HS-27A (cell line): Measurements from ENCODE around the gene ABCC9.
A peak's percentile ranks its signal among the peaks of the same experiment; 100 is the strongest.

Experiments
- DNase-seq: peaks from one replicate; pipeline ENCODE4 v3.0.0-alpha.2; 2012; ENCODE audit warnings: low read depth, missing footprints

Gene ABCC9

DNA sequence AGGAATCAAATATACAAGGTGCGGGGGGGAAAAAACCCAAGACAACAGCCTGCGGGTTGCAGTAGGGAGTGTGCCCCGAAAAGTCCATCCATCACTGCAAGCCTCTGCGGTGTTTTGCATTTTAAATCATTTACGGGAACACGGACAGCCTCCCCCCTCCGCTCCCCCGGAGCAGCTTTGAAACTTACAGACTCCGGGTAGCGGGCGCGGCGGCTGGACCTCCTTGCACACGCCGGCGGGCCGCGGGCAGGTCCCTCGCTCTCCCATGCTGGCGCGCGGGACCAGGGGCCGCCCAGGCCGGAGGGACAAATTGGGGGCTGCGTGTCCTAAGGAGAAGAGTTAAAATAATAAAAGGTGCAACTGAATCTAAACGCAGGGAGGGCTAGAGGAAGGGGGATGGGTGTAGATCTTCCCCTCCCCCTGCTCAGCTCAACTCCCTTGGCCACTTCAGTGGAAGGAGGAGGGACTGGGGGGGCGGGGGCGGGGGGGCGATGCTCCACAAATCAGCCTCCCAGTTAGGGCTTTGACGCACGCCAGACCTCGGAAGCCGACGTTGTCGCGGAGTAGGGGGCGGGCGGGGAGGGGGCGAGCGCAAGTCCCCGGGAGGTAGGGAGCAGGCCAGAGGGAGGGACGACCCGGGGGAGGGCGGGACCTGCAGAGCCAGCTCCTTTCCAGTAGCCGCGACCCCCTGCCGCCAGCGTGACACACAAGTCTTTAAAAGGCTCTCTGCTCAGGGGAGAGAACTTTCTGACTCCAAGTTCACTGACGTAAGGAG is 166.7 kb downstream of the ABCC9 start, which contains the start of gene KCNJ8:
Gene KCNJ8 (minus strand): TSS at position 349 of the 775 bp plus-strand sequence. CDS start 1,090 bp downstream, outside the sequence.
- no peak for DNase-seq

DNA sequence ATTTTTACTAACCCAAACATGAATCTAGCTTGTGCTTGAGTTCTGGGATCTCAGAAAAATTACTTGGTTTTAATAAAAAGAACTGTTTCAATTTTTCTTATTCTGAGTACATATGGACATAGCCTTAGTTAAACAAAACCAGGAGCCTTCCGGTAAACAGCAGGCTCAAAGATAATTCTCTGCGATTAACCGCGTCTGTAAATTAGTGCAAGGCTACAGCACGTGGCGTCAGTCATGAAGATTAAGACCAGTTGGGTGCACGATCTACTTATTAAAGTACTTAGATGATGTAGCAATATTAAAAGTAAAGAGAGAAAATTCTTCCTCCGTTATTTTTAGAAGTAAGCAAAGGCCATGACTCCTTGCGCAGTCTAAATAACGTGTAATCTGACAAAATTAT is 167.4 kb downstream of the ABCC9 start:
- no peak for DNase-seq

DNA sequence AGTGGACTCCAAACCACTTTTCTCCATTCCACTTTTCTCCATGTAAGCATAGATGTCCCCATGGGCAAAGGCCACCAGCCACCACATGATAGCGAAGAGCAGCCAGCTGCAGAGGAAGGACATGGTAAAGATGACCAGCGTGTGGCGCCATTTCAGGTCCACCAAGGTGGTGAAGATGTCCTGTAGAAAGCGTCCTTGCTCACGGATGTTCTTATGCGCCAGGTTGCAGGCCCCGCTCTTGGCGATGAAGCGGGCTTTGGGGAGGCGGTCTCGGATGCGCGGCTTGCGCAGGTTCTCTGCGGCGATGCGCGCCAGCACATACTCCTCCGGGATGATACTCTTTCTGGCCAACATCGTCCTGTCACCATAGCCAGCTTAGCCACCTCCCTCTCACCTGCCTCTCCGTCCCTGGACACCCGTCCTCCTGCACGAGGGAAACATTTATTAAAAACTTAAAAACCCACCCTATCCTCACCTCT is 167.9 kb downstream of the ABCC9 start:
- DNase-seq, result no peak

DNA sequence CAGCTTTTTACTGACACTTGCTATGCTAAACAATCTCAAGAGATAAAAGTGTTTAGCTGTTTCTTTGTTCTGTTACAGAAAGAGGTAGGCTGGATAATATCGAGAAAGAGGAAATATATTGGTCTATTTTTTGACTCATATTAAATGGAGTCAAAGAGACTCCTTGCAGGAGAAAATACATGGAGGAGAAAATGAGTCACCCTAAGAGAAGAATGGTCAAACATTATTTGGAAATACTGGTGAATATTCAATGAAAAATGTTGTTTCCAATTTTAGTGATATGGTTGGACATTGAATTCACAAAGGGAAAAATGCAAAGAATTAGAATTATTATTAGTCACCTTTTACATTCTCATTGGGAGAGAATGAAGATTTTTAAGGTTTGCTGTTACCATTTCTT is 169.9 kb downstream of the ABCC9 start:
- peak; percentile 57 for DNase-seq

DNA sequence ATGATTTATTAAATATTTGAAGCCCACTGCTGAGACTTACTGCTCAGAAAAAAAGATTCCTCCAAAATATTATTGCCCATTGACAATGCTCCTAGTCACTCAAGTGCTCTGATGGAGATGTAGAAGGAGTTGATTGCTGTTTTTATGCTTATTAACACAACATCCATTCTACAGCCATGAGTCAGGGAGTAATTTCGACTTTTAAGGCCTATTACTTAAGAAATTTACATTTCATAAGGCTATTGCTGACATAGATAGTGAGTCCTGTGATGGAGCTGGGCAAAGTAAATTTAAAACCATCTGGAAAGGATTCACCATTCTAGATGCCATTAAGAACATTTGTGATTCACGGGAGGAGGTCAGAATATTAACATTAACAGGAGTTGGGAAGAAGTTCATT is 171.9 kb downstream of the ABCC9 start:
- no peak for DNase-seq

DNA sequence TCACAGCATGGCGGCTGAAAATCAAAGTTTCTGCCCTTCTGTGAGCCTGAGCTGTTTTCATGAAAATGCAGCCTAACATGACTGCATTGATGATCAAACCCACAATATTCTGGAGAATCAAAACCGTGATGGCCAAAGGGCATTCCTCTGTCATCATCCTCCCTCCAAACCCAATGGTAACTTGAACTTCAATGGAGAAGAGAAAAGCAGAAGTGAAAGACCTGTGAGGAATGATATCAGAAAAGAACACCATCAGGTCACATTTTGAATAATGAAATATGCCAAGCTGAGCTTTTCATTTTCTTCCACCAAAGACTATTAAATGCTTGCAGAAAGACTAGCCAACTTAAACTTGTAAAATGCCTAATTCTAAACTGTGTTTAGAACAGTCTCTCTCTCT is 174.8 kb downstream of the ABCC9 start:
- no peak for DNase-seq

DNA sequence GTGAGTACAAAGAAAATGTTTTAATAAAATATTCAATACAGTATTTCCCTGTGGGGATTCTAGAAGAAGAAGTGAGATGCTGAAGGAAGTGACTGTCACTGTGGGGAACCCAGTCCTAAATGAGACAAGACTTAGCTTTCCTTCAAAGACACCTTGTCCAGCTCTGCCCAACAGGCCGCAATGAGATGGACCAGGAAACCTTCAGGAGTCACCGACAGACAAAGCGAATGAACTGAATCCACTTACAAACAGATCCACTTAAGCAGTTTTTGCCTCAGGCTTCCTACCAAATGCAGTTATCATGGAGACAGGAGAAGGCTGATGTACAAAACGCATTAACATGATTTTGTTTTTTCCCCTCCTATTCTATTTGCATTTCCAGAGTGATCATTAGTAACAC is 176.3 kb downstream of the ABCC9 start:
- DNase-seq, result no peak

DNA sequence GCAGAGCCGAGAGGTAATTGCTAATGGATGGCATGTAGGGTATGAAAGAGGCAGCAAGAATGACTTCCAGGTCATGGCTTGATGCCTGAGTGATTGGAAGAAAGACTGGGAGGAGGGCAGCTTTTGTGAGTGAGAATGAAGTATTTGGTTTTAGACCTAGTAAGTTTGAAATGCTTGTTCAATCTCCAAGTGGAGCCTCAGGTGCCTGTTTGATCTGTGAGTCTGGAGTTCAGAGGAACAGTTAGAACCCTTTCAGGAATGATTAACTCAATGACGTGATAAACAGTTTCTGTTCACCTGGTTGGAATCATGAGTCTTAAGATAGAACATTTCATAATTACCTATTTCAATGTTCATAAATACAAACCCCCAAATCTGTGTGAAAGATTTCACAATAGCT is 177.2 kb downstream of the ABCC9 start:
- no peak for DNase-seq

DNA sequence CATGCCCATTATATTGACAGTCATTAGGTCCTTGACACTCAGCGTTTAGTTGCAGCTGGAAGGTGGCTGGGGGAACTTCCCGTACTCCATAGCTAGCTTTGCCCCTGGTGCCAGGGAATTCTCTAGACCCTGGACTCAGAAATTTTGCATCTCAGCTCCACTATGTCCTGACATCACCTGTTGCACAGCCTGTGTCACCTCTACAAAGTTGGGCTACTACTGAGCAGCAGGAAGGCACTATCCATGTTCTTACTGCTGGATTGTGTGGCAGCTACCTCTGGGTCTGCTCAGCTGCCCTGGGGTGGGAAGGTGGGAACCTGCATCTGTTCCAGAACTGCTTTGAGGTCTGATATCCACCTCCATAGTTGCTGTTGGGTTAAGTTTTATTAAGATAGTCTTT is 177.7 kb downstream of the ABCC9 start:
- no peak for DNase-seq

DNA sequence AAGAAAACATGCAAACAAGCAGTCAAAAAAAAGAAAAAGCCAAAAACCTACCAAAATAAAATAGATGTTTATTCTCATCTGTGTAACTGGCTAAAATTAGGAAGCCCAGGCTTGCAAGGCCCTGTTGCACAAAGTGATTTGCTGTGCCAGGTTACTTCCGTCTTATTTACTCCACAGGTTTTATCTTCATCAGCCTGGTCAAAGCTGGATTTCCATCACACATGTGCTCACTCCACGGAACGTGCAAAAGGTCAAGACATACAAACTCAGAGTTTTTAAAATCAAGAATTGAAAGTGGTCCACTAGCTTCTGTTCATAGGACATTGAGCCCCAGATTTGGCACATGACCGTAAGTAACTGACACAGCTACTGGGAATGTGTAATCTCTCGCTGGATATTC is 181.5 kb downstream of the ABCC9 start:
- DNase-seq, result no peak

DNA sequence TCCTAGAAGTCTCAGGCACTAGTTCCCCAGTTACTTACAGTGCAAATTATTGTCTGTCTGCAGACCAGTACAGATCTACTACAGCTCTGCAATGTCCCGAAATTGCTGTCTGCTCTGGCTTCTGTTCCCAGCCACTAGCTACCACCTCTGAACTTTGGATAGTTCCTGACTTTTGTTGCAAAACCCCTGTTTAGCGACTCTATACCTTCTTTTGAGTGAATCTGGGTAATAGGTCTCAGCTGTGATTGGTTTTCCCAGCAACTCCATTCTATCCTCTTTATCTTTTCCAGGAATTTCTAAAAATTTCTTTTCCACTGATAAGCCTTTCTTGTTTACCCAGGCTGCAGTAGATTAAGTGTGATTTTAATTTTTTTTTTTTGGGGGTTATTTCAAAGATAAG is 183.5 kb downstream of the ABCC9 start:
- no peak for DNase-seq

DNA sequence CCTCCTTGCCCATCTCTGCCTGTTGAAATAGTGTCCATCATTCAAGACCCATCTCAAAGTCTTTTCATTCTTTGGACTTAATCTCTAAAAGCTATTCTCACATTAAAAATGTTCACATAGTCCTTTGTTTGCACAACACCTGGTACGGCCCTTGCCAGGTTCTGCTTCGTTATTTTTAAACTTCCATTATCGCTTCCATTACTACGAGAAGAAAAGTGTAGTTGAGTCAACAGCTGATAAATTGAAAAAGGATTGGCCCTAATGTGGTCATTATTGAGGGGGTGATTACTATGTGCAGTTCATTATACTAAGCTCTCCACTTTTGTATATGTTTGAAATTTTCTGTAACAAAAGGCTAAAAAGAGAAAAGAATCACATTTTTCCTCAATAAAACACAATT is 184.5 kb downstream of the ABCC9 start:
- no peak for DNase-seq

DNA sequence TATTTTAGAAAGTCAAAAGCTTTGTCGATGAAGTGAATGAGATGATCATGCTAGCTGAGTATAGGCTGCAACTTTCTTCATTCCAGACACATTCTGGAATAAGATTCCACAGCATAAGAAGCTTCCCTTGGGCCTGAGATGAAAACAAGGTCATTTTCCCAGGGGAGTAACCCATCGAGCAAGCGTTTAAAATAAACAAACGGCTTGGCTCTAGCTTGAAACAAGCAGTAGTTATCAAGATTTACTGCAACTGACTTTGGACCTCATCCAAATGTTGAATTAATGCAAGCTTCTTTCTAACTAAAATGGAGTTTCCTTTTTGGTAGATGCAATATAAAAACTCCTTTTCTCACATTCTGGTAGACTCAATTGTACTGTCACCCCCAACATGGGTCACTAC is 189.7 kb downstream of the ABCC9 start:
- no peak for DNase-seq
